ENCODE results near the gene TCF7L2.

The TCF7L2 gene

GRCh38 chr10:113020838-113021237 lies 70.8 kb downstream of the TCF7L2 start:
- DNase-seq, result peak in 8 of 56 donors; percentile 8 to 33 (median 16)

GRCh38 chr10:113021268-113022040 lies 71.4 kb downstream of the TCF7L2 start:
- peak in 32 of 56 donors; percentile 7 to 59 (median 30) for DNase-seq

DNA sequence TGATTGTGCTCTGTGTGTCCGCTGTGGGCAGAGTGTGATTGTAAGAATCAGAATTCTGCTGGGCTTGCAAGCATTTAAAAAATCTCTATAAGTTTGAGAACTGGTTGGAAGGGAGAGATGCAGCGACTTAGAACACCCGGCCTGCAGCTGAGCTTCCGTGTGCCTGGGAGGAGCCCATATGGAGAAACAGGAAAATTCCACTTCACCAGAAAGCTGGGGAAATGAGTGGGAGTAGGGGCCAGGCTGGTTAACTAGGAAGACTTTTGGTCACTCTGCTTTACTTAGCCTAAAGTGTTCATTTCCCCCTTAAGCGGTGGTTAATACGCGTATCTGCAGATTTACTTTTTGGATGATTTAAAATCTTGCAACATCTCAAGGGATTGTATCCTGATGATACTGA lies 72.2 kb downstream of the TCF7L2 start:
- no peak for DNase-seq

- DNase-seq, result no peak
Observed at GRCh38 chr10:113023017-113023416, 73.0 kb downstream of the TCF7L2 start.

DNA sequence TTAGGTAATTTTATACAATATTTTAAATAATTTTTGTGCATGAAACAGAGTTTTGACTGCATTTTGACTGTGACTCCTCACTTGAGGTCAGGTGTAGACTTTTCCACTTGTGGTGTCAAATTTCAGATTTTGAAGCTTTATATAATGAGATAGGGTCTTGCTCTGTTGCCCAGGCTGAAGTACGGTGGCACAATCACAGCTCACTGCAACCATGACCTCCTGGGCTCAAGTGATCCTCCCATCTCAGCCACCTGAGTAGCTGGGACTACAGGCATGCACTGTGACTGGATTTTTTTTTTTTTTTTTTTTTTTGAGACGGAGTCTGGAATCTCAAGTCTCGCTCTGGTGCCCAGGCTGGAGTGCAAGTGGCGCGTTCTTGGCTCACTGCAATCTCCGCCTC lies 74.9 kb downstream of the TCF7L2 start:
- DNase-seq, result no peak

- DNase-seq, result no peak
Observed at GRCh38 chr10:113025487-113025886, 75.4 kb downstream of the TCF7L2 start.

GRCh38 chr10:113026679-113027078 lies 76.6 kb downstream of the TCF7L2 start:
- DNase-seq, result no peak

- no peak for DNase-seq
Observed at GRCh38 chr10:113027230-113027573, 77.2 kb downstream of the TCF7L2 start.

DNA sequence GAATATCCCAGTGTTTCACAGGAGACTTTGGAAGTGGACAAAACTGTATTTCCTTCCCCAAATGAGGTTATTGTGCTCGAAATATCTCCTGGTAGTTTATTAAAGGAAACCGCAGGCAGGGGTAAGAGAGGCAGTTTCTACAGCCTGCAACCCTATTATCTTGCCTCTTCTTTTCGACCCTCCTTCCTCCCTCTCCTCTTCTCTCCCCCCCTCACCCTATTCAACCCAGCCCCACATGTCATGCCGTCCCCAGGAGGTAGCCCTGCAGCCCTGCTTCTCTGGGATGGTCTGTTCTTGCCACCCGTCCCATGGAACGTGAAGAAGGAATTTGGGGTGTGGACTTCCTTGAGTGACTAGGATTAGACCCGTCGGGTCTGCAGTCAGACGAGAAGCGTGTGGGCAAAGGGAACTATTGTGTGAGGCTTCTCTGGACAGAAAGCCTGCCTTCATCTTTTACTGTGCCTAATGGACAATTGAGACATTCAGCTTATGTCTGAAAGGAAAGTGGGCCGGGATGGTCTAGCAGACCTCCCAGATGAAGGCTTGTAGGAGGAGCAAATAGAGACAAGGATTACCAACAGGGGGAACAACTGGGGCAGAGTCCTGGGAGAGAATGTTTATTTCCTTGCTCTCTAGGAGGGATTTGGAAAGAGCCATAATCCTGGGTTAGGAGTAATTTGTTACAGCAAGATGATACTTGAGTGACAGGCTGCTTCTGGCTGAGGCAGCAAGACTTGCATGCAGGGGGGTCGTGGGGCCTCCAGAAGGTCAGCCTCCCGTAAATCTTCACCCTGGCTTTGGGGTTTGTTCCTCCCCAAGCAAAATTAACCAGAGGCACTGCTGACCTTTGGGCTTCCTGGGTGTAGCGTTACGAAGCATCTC lies 77.8 kb downstream of the TCF7L2 start:
- peak in 7 of 56 donors; percentile 7 to 22 (median 14) for DNase-seq

GRCh38 chr10:113028456-113029440 lies 78.7 kb downstream of the TCF7L2 start:
- peak in 1 of 56 donors; percentile 2 for DNase-seq

GRCh38 chr10:113030453-113030852 lies 80.4 kb downstream of the TCF7L2 start:
- no peak for DNase-seq

DNA sequence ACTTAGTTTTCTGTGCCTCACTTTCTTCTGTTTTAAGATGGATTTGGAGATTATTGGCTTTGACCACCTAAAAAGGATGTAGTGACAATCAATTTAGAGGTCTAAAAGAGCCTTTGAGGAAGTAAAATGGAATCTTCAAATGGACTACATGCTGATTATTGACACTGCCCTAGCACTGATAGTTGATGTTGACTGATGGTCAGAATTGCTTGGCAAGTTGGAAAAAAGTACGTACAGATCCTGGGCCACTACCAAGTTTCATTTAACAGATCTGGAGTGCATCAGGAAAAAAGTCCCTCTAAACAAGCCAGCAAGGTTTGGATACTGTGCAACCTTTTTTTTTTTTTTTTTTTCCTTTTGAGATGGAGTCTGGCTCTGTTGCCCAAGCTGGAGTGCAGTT lies 81.1 kb downstream of the TCF7L2 start:
- no peak for DNase-seq

DNA sequence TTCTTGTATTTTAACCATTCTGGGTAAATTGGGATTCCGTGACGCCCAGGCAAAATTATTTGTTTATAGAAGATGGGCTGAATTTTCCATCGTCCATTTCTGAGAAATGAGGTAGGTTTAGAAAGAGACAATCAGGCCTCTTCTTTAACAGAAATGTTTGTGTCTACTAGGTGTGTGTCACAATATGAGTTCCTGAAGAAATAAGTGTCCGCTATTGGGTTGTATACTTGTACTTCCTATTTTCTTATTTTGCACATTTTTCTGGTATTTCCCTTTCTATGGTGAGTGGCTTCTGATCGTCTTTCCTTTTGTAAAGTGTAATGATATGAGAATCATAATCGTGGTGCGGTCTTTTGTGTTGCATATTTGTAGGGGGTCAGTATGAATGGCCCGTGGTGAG lies 83.9 kb downstream of the TCF7L2 start:
- DNase-seq, result no peak

DNA sequence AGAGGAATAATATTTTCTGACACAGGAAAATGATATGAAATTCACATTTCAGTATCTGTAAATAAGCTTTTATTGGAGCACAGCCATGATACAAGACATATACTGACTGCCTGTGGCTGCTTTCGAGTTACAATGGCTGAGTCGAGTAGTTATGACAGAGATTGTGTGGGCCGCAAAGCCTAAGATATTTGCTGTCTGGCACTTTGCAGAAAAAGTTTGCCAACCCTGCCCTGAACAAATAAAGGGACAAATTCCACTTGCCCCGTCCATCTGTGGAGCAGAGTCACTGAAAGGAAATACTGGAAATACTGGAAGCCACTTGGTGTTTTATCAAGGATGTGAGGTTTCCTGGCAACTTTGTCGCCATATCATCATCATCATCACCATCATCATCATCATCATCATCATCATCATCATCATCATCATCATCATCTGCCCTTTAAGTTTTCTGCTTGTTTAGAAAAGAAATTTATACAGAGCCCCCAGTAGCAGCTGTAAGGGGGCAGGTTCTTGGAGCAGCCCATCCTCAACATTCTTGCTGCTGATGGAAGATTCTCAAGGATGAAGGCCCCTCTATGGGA lies 85.8 kb downstream of the TCF7L2 start:
- no peak for DNase-seq

GRCh38 chr10:113036619-113037018 lies 86.6 kb downstream of the TCF7L2 start:
- no peak for DNase-seq

DNA sequence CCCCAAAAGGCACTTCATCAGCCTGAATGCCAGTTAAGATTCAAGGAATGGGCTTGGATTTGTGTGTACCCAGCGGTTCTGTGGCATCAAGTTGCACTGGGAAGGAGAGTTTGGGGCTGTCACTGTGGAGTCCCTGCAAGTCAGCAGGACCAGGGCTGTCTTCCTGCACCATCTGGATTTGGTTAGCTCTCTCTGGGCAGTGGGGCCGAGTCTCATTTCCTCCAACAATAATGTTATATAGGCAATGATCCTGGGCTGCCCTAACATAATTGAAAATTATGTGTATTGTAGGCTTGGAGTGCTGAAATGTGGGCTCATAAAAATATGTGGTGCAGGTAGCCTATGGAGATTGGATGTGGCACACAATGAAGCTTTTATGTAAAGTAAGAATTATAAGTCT lies 87.2 kb downstream of the TCF7L2 start:
- no peak for DNase-seq

DNA sequence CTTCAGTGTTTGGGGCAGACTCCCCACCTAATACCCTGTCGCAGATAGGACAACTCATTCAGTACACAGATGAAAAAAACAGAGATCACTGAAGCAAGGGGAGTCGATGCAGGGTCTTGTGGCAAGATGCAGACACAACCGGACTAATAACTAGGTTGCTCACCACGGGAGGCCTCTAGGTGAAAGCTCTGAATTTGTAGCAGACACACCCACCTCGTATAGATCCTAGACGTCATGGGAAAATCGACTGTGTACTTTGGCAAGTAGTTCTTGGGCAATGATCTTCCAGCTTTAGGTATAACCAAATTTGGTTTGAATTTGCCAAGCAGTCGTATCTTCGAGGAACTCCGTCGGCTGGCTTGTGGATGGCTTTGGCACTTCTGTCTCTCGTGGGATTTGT lies 88.1 kb downstream of the TCF7L2 start:
- DNase-seq, result no peak

DNA sequence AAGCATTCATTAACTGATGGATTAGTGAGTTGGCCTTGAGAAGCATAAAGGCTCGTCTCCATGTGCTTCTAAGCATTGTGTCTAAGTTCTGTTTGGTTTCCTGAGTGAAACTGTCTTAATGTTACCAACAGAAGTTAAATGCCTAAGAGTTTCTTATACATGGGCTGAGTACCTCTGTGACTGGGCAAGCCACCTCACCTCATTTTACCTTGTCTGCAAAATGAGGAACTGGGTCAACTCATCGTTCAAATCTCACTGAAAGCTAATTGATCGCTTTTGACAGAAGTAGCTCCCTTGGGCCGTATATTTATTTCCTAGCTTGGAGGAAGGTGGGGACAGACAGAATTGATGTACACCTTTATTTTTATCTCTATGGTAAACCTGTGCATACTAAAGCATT lies 88.9 kb downstream of the TCF7L2 start:
- no peak for DNase-seq

DNA sequence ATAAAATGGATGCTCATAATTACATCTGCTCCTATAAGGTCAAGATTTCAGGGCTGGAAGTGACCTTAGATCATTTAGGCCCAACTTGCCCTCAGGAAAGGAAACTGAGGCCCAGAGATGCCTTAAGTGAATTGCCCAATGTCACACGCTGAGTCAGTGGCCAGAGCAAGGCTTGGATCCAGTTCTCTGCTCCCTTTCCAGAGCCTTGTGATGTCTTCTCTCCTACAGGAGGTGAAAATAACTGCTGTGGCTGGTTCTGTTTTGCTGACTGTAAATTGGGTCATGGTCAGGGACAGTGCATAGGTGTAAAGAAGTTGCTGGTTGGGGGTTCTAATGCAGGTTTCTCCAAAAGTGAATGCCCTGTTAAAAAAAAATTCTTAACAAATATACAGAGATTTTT lies 91.3 kb downstream of the TCF7L2 start:
- no peak for DNase-seq

DNA sequence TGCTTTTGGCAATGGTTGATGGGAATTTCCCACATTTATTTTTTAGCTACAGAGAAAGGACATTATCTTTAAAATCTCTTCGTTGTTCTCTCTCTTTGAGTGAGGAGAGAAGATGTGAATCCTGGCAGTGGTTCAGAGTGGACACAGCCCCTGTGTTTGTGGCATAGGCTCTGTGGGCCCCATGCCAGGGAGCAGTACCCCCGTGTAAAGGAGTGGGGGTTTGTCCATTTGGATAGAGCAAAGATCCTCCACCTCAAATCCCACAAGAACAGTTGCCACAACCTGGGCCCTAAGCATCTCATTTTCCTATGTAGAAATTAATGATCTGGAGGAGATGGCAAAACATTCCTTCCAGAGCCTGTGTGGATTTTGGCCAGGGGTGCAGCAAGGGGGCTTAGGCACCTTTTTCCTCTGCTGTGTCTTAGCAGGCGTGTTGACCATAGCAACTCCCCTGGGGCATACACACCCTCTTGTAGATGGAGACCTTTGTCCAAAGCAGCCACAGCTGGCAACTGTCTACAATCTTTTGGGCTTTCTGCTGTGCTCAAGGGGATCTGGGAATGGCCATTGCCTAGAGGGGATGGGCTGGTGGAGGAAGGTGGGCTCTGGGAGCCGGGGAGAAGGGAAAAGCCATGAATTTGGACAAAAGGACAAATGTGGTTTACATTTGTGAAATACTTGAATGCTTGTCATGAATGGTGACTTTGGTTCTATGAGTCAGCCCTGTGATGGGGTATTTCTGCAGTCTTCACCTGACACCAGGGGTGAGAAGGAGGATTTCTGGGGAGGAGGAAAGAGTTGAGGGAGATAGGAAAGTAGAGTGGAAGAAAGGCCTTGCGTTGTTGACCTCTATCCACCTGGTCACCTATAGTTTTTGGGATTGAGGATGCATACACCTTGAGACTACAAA lies 92.0 kb downstream of the TCF7L2 start:
- DNase-seq, result no peak
